ENCODE data around the gene TUBB6. TPM values are rescaled to one million over a fixed set of nuclear protein-coding genes. Genes with fewer than 3 reads are reported as not detected.
A peak's percentile ranks its signal among the peaks of the same experiment; 100 is the strongest.

Gene TUBB6
- total and polyA plus RNA-seq, 12 donors: 15.7 to 90.8 (median 39.5) TPM

GRCh38 chr18:12278215-12278671 lies 29.8 kb upstream of the TUBB6 start:
- H3K4me3 ChIP-seq: peak overlapping the region in 1 of 4 donors; percentile 27
- no peak for TF ChIP-seq CTCF (IDR thresholded peaks at IDR 0.05)
- TF ChIP-seq POLR2A (IDR thresholded peaks at IDR 0.05): no peak
- H3K36me3 ChIP-seq (replicated peaks in 1 of 2): no peaks in the 10 kb centered on the region
- H3K27ac ChIP-seq: peak overlapping the region in 4 of 5 donors; percentile 44 to 88 (median 76)
- DNase-seq: no peak
- WGBS, 4 donors: 75 to 86% (median 80%) methylated on average over 7 of the region's 7 CpGs
- H3K27me3 ChIP-seq: peaks cover 7% of the 10 kb centered on the region
- intact Hi-C loops (cut with DNase I): no loop called here
- H3K9me3 ChIP-seq (replicated peaks in 1 of 3): no peaks in the 10 kb centered on the region
- H3K4me1 ChIP-seq (replicated peaks in 1 of 2): peaks cover 0 to 6% of the 10 kb centered on the region in 2 donors

- H3K4me1 ChIP-seq (replicated peaks in 1 of 2): peaks cover 0 to 6% of the 10 kb centered on the region in 2 donors
- H3K9me3 ChIP-seq (replicated peaks in 1 of 3): no peaks in the 10 kb centered on the region
- peak overlapping the region in 4 of 5 donors; percentile 44 to 88 (median 76) for H3K27ac ChIP-seq
- TF ChIP-seq CTCF (IDR thresholded peaks at IDR 0.05) (peak in 2 of 6 experiments; percentile 22 to 34), POLR2A (IDR thresholded peaks at IDR 0.05) (peak in 1 of 2 donors; percentile 49)
- peak; percentile 46 to 83 (median 56) for DNase-seq
- intact Hi-C loops (cut with DNase I): no loop called here
- H3K27me3 ChIP-seq: peaks cover 7% of the 10 kb centered on the region
- H3K36me3 ChIP-seq (replicated peaks in 1 of 2): no peaks in the 10 kb centered on the region
- H3K4me3 ChIP-seq: peak overlapping the region in 1 of 4 donors; percentile 27
- WGBS, 4 donors: 50 to 58% (median 54%) methylated on average over 19 to 30 of the region's 30 CpGs
Observed at GRCh38 chr18:12278741-12279682, 29.0 kb upstream of the TUBB6 start.

- Histone ChIP-seq H3K27ac (peak overlapping the region in 4 of 5 donors; percentile 31 to 88 (median 76)), H3K36me3 (replicated peaks in 1 of 2) (no peaks in the 10 kb centered on the region), H3K4me1 (replicated peaks in 1 of 2) (peaks cover 0 to 6% of the 10 kb centered on the region in 2 donors), H3K27me3 (peaks cover 7% of the 10 kb centered on the region), H3K9me3 (replicated peaks in 1 of 3) (no peaks in the 10 kb centered on the region), H3K4me3 (no peak overlapping the region)
- DNase-seq: no peak
- intact Hi-C loops (cut with DNase I): no loop called here
- TF ChIP-seq POLR2A (IDR thresholded peaks at IDR 0.05): no peak
- no peak for TF ChIP-seq CTCF (IDR thresholded peaks at IDR 0.05)
- WGBS, 4 donors: 82 to 89% (median 86%) methylated on average over 13 to 16 of the region's 16 CpGs
Observed at GRCh38 chr18:12279781-12280531, 28.1 kb upstream of the TUBB6 start.

GRCh38 chr18:12281861-12282260 lies 26.2 kb upstream of the TUBB6 start:
- H3K36me3 ChIP-seq (replicated peaks in 1 of 2): no peaks in the 10 kb centered on the region
- H3K4me1 ChIP-seq (replicated peaks in 1 of 2): peaks cover 0 to 6% of the 10 kb centered on the region in 2 donors
- WGBS, 4 donors: 16 to 42% (median 31%) methylated on average over 1 of the region's 1 CpG
- H3K9me3 ChIP-seq (replicated peaks in 1 of 3): no peaks in the 10 kb centered on the region
- H3K4me3 ChIP-seq: no peak overlapping the region
- H3K27me3 ChIP-seq: peaks cover 2% of the 10 kb centered on the region
- DNase-seq: no peak
- TF ChIP-seq POLR2A (IDR thresholded peaks at IDR 0.05): no peak
- no peak for TF ChIP-seq CTCF (IDR thresholded peaks at IDR 0.05)
- no peak overlapping the region for H3K27ac ChIP-seq
- intact Hi-C loops (cut with DNase I): no loop called here
